Mesothelial cell of epicardium (in vitro differentiated cells): ENCODE data around the gene SVIL. TPM values are rescaled to one million over a fixed set of nuclear protein-coding genes. Genes with fewer than 3 reads are reported as not detected.
"Not testable (repeated sequence)": the region's sequence is repeated elsewhere in the genome, so short reads cannot be mapped to it uniquely, and the experiment has no call there.

ENCODE experiments used
- DNase-seq, 2 experiments: peaks; one replicate each; pipeline ENCODE4 v3.0.0; 2021; ENCODE audit warnings: low spot score in 2 of 2; ENCODE audit not compliant: unreplicated experiment in 2 of 2
- H3K27ac Mint-ChIP-seq: 2 replicates; pipeline ENCODE4 v1.8.0; 2021; ENCODE audit warnings: mixed read lengths
- H3K27me3 Mint-ChIP-seq: 2 replicates; pipeline ENCODE4 v1.8.0; 2021; ENCODE audit warnings: low read depth, mixed read lengths
- H3K36me3 Mint-ChIP-seq: 2 replicates; pipeline ENCODE4 v1.8.0; 2021; ENCODE audit warnings: mixed read lengths
- H3K4me1 Mint-ChIP-seq: 2 replicates; pipeline ENCODE4 v1.8.0; 2021; ENCODE audit warnings: mixed read lengths
- H3K4me3 Mint-ChIP-seq: 2 replicates; pipeline ENCODE4 v1.8.0; 2021; ENCODE audit warnings: mild to moderate bottlenecking, moderate library complexity, mixed read lengths
- H3K9me3 Mint-ChIP-seq: 2 replicates; pipeline ENCODE4 v1.8.0; 2021; ENCODE audit warnings: mixed read lengths
- CTCF ChIP-seq: fragments of 200-600 bp; sonication (generic); IDR thresholded peaks from one replicate; pipeline ENCODE4 v1.5.0; 2021; ENCODE audit warnings: antibody characterized with exemption; ENCODE audit not compliant: unreplicated experiment
- total RNA-seq: library from RNA; stranded (reverse); gene quantifications from 3 replicates; pipeline ENCODE4 v1.2.1, GENCODE V29; 2021

The SVIL gene
- total RNA-seq, 1 donor from 2014 or later, result 293 TPM

- no peaks in the 10 kb centered on the region for H3K27me3 Mint-ChIP-seq
Observed at GRCh38 chr10:29608476-29609301, 26.1 kb downstream of the SVIL start.

GRCh38 chr10:29608062-29608461 lies 26.7 kb downstream of the SVIL start:
- Mint-ChIP-seq H3K27ac (no peak overlapping the region), H3K9me3 (no peaks in the 10 kb centered on the region), H3K36me3 (peaks cover 26% of the 10 kb centered on the region), H3K4me1 (peaks cover 14% of the 10 kb centered on the region), H3K4me3 (no peak overlapping the region), H3K27me3 (no peaks in the 10 kb centered on the region)
- no peak for TF ChIP-seq CTCF
- DNase-seq, result no peak

More at GRCh38 chr10:29608476-29609301, 26.1 kb downstream of the SVIL start:
- H3K9me3 Mint-ChIP-seq, result no peaks in the 10 kb centered on the region
- H3K4me1 Mint-ChIP-seq, result peaks cover 10% of the 10 kb centered on the region
- H3K36me3 Mint-ChIP-seq, result peaks cover 28% of the 10 kb centered on the region
- no peak overlapping the region for H3K27ac Mint-ChIP-seq
- H3K4me3 Mint-ChIP-seq, result no peak overlapping the region
- no peak for TF ChIP-seq CTCF
- DNase-seq, result no peak

- no peak for DNase-seq
- Mint-ChIP-seq H3K36me3 (peaks cover 24% of the 10 kb centered on the region), H3K9me3 (no peaks in the 10 kb centered on the region), H3K27ac (peak overlapping the region; percentile 55), H3K4me3 (no peak overlapping the region), H3K4me1 (peaks cover 13% of the 10 kb centered on the region), H3K27me3 (no peaks in the 10 kb centered on the region)
- no peak for TF ChIP-seq CTCF
Observed at GRCh38 chr10:29607576-29607975, 27.2 kb downstream of the SVIL start.

GRCh38 chr10:29606693-29607092 lies 28.1 kb downstream of the SVIL start:
- not testable (repeated sequence) for H3K27me3 Mint-ChIP-seq, H3K4me1 Mint-ChIP-seq, H3K9me3 Mint-ChIP-seq, H3K4me3 Mint-ChIP-seq, H3K27ac Mint-ChIP-seq, DNase-seq
- H3K36me3 Mint-ChIP-seq, result peaks cover 19% of the 10 kb centered on the region

- no peak overlapping the region for H3K4me3 Mint-ChIP-seq
- H3K27me3 Mint-ChIP-seq, result no peaks in the 10 kb centered on the region
- H3K36me3 Mint-ChIP-seq, result peaks cover 6% of the 10 kb centered on the region
- no peak for DNase-seq
- H3K27ac Mint-ChIP-seq, result no peak overlapping the region
- H3K9me3 Mint-ChIP-seq, result no peaks in the 10 kb centered on the region
- H3K4me1 Mint-ChIP-seq, result peaks cover 27% of the 10 kb centered on the region
- no peak for TF ChIP-seq CTCF
Observed at GRCh38 chr10:29604291-29604825, 30.4 kb downstream of the SVIL start.

GRCh38 chr10:29603223-29603896 lies 31.4 kb downstream of the SVIL start:
- Mint-ChIP-seq H3K27me3 (no peaks in the 10 kb centered on the region), H3K27ac (peak overlapping the region; percentile 34), H3K36me3 (peaks cover 1% of the 10 kb centered on the region), H3K4me3 (no peak overlapping the region), H3K9me3 (no peaks in the 10 kb centered on the region), H3K4me1 (peaks cover 37% of the 10 kb centered on the region)
- DNase-seq, result no peak
- no peak for TF ChIP-seq CTCF
